Psoas muscle (tissue), 8 donors: Measurements from ENCODE around the gene GPC6. TPM values are rescaled to one million over a fixed set of nuclear protein-coding genes. Genes with fewer than 3 reads are reported as not detected.

Source experiments
- ATAC-seq, 4 donors: fragments of 200-7000 bp; cut with Tn5 transposase; one replicate each; pipeline ENCODE4 v1.9.1; 2020; ENCODE audit warnings: moderate library complexity in 3 of 4, mild to moderate bottlenecking in 2 of 4
- DNase-seq, 2 donors: peaks; one replicate each; pipeline ENCODE4 v3.0.0-alpha.2; 2020
- H3K27ac ChIP-seq: fragments of 200-600 bp; one replicate; pipeline ENCODE4 v1.8.0; 2022
- H3K27me3 ChIP-seq, 3 donors: fragments of 200-600 bp in 1 of 3; one replicate each; pipeline versions ENCODE4 v1.6.1 to v1.8.0; 2013 to 2022; ENCODE audit warnings: low read length in 2 of 3, mild to moderate bottlenecking in 2 of 3, moderate library complexity in 1 of 3; ENCODE audit not compliant: insufficient read depth in 3 of 3
- H3K36me3 ChIP-seq, 2 donors: fragments of 200-600 bp in 1 of 2; one replicate each; pipeline versions ENCODE4 v1.6.1 to v1.8.0; 2013 to 2022; ENCODE audit warnings: low read depth in 1 of 2, mild to moderate bottlenecking in 1 of 2, moderate library complexity in 1 of 2; ENCODE audit not compliant: insufficient read depth in 1 of 2
- H3K4me1 ChIP-seq: fragments of 200-600 bp; one replicate; pipeline ENCODE4 v1.8.0; 2022
- H3K4me3 ChIP-seq: fragments of 200-600 bp; one replicate; pipeline ENCODE4 v1.8.0; 2022; ENCODE audit warnings: mild to moderate bottlenecking
- H3K9me3 ChIP-seq: fragments of 200-600 bp; one replicate; pipeline ENCODE4 v1.8.0; 2022
- WGBS, 3 donors: extraction: QIAGEN DNeasy Blood & Tissue Kit; methylation state at CpG; one replicate each; pipeline versions ENCODE4 v1.1.6 to v1.1.7; 2013; 5-methylcytosine and 5-hydroxymethylcytosine counted together
- intact Hi-C, 2 donors: fragments of 100-400 bp; cut with DNase I; formaldehyde crosslinking; loops; one replicate each; pipeline versions ENCODE4 v1.11.0 to v1.14.2; 2022
- polyA plus RNA-seq, 3 donors: library from polyadenylated mRNA; stranded (reverse); fragments of 200-250 nt; gene quantifications; one replicate each; pipeline ENCODE4 v1.2.3, GENCODE V29; 2013
- total RNA-seq, 4 donors: library from RNA; stranded (reverse); fragmentation: NEBNext Ultra II Directional in 2 of 4; extraction: Animal tissue kit (Norgen Biotek cat#: 25700) in 2 of 4; gene quantifications; one replicate each; pipeline versions ENCODE4 v1.2.1 to v1.2.4, GENCODE V29; 2021 to 2023
- TF ChIP-seq, protein P1 (sequence below): fragments of 200-600 bp; IDR thresholded peaks from one replicate; pipeline ENCODE4 v1.8.0; 2022; ENCODE audit warnings: antibody characterized with exemption
- donor health status: healthy with polysubstance abuse.
- donor health status: DM: no; HTN: no; CAD: no; lungs with moderate emphysema.
- donor health status: Bipolar disorder and iron deficiency.
- donor health status: healthy.
- donor health status: DM: yes; HTN: yes; CAD: no.
- donor health status: DM: no; HTN: no; CAD: no.
- donor health status: DM: no; HTN: no; CAD: no.
- donor health status: DM: yes; HTN: yes; CAD: no.

The GPC6 gene
- total and polyA plus RNA-seq, 7 donors: 0.07 to 3.7 (median 0.57) TPM

DNA sequence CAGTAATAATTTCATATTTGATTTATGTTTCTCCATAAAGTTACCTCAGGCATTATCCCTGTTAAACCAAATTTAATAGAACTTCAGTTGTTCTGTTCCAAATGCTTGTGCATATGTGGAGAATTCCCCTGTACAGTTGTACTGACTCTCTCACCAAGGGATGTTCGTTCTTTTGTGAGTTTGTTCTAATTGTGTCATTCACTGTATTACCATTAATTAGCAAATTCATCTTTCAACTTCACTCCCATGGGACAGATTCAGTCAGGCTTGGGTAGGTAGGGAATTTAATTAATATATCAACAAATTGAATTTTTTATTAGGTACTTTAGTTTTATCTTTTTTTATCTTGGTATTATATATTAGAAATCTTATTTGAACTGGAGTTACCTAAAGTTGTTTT, 987.5 kb downstream of the GPC6 start:
- Histone ChIP-seq H3K9me3 (no peaks in the 10 kb centered on the region), H3K4me3 (no peak overlapping the region), H3K36me3 (no peaks in the 10 kb centered on the region), H3K27me3 (no peaks in the 10 kb centered on the region), H3K27ac (no peak overlapping the region), H3K4me1 (no peaks in the 10 kb centered on the region)
- 85 to 90% (median 85%) methylated on average over 1 of the region's 1 CpG for WGBS, 3 donors
- intact Hi-C loops: no loop called here
- DNase-seq (no peak), ATAC-seq (no peak)
- TF ChIP-seq, protein P1, sequence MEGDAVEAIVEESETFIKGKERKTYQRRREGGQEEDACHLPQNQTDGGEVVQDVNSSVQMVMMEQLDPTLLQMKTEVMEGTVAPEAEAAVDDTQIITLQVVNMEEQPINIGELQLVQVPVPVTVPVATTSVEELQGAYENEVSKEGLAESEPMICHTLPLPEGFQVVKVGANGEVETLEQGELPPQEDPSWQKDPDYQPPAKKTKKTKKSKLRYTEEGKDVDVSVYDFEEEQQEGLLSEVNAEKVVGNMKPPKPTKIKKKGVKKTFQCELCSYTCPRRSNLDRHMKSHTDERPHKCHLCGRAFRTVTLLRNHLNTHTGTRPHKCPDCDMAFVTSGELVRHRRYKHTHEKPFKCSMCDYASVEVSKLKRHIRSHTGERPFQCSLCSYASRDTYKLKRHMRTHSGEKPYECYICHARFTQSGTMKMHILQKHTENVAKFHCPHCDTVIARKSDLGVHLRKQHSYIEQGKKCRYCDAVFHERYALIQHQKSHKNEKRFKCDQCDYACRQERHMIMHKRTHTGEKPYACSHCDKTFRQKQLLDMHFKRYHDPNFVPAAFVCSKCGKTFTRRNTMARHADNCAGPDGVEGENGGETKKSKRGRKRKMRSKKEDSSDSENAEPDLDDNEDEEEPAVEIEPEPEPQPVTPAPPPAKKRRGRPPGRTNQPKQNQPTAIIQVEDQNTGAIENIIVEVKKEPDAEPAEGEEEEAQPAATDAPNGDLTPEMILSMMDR: no peak

GRCh38 chr13:94214975-94215374, 988.4 kb downstream of the GPC6 start:
- no peak for DNase-seq
- no peak overlapping the region for H3K27ac ChIP-seq
- H3K27me3 ChIP-seq: no peaks in the 10 kb centered on the region
- 88 to 95% (median 92%) methylated on average over 3 of the region's 3 CpGs for WGBS, 3 donors
- no peak for ATAC-seq
- intact Hi-C loops: no loop called here
- no peaks in the 10 kb centered on the region for H3K9me3 ChIP-seq
- no peaks in the 10 kb centered on the region for H3K4me1 ChIP-seq
- H3K36me3 ChIP-seq: no peaks in the 10 kb centered on the region
- TF ChIP-seq, protein P1: no peak
- H3K4me3 ChIP-seq: no peak overlapping the region

GRCh38 chr13:94216476-94216875, 989.9 kb downstream of the GPC6 start:
- Histone ChIP-seq H3K27me3 (no peaks in the 10 kb centered on the region), H3K4me1 (no peaks in the 10 kb centered on the region), H3K9me3 (no peaks in the 10 kb centered on the region), H3K4me3 (no peak overlapping the region), H3K27ac (no peak overlapping the region), H3K36me3 (no peaks in the 10 kb centered on the region)
- no peak for ATAC-seq
- intact Hi-C loops: no loop called here
- 23 to 58% (median 41%) methylated on average over 1 of the region's 1 CpG for WGBS, 3 donors
- no peak for DNase-seq
- TF ChIP-seq, protein P1: no peak

DNA sequence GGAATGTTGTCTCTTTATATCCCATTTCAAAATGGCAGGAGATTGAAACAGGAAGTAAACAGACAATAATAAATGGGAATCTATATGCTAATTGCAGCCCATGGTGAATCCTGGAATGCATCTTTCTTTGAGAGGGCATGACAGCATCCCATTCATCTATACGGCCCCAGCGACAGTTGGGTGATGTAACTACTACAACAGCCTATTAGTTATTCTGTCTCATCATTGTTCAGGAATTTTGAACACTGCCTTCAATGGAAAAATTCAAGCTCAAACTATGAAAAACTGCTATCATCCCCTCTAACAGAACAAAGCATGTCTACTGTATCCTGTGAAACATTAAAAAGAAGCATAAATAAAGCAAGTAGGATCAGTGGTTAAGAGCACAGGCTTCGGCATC, 990.8 kb downstream of the GPC6 start:
- WGBS, 3 donors: 86 to 93% (median 88%) methylated on average over 3 of the region's 3 CpGs
- TF ChIP-seq, protein P1: no peak
- Histone ChIP-seq H3K27ac (no peak overlapping the region), H3K36me3 (no peaks in the 10 kb centered on the region), H3K27me3 (no peaks in the 10 kb centered on the region), H3K9me3 (no peaks in the 10 kb centered on the region), H3K4me1 (no peaks in the 10 kb centered on the region), H3K4me3 (no peak overlapping the region)
- no peak for DNase-seq
- no peak for ATAC-seq
- intact Hi-C loops: no loop called here

DNA sequence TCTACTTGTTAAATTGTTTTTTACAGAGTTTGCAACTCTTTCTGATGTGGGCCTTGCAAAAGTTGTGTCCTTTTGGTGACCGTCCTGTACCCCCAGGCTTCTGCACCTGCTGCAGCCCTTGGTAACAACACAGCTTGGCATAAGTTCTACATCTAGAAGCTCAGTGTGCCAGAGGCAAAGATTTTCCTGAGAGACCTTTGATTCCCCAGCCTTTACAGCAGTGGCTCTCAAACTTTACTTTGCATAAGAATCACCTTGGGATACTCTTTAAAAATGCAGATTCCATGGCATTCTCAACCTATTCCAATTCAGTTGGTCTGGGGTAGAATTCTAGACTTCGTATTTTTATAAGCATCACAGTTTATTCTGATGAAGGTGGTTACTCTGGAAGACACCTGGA, 991.9 kb downstream of the GPC6 start:
- no peak for ATAC-seq
- no peaks in the 10 kb centered on the region for H3K27me3 ChIP-seq
- TF ChIP-seq, protein P1: no peak
- H3K9me3 ChIP-seq: no peaks in the 10 kb centered on the region
- intact Hi-C loops: no loop called here
- no peaks in the 10 kb centered on the region for H3K4me1 ChIP-seq
- no peak overlapping the region for H3K4me3 ChIP-seq
- H3K36me3 ChIP-seq: no peaks in the 10 kb centered on the region
- no peak overlapping the region for H3K27ac ChIP-seq
- DNase-seq: no peak
- WGBS, 3 donors: 72 to 81% (median 74%) methylated on average over 2 of the region's 2 CpGs
